HEK293 (cell line): ENCODE measurements around the gene PDE1C.

Experiments
- CTCF ChIA-PET: fragments of 350-600 bp; formaldehyde crosslinking; extraction: SDS; loops from one replicate; lab custom pipeline; 2021; ENCODE audit warnings: antibody characterized with exemption; lab: Yijun Ruan, JAX
- POLR2A ChIA-PET: fragments of 300-600 bp; formaldehyde crosslinking; extraction: SDS; loops from one replicate; lab custom pipeline; 2020; ENCODE audit warnings: antibody characterized with exemption, inconsistent platforms; lab: Yijun Ruan, JAX
- H3K27ac ChIP-seq: fragments of 200-500 bp; sonication (Bioruptor generic); 2 replicates; pipeline ENCODE4 v1.5.1; 2014; ENCODE audit warnings: low read depth, low read length, control low read depth, inconsistent platforms; ENCODE audit errors: extremely low read depth
- H3K36me3 ChIP-seq, 2 experiments: fragments of 200-500 bp in 1 of 2; sonication (Bioruptor generic) in 1 of 2; 1 replicate in 1 of 2; 2 replicates in 1 of 2; pipeline ENCODE4 v1.5.1; 2014 to 2017; ENCODE audit warnings: inconsistent platforms in 2 of 2, low read length in 2 of 2; ENCODE audit not compliant: control insufficient read depth in 2 of 2, insufficient read depth in 1 of 2
- H3K4me1 ChIP-seq: fragments of 200-500 bp; sonication (Bioruptor generic); 2 replicates; pipeline ENCODE4 v1.5.1; 2014; ENCODE audit warnings: mild to moderate bottlenecking, low read length, inconsistent platforms; ENCODE audit not compliant: control insufficient read depth, insufficient read depth
- H3K4me3 ChIP-seq: 2 replicates; pipeline ENCODE4 v1.5.1; 2011; ENCODE audit warnings: low read depth, mild to moderate bottlenecking, control low read depth, low read length, moderate library complexity
- H3K9me3 ChIP-seq: fragments of 200-500 bp; sonication (Bioruptor generic); 2 replicates; pipeline ENCODE4 v1.5.1; 2014; ENCODE audit warnings: low read depth, low read length, inconsistent platforms; ENCODE audit not compliant: control insufficient read depth, insufficient read depth
- BCL11A ChIP-seq: fragments of 450-650 bp; formaldehyde crosslinking; IDR thresholded peaks from 2 replicates; pipeline ENCODE4 v1.5.1; 2016; ENCODE audit warnings: low read depth, missing biosample characterization, missing genetic modification characterization
- EGR2 ChIP-seq: fragments of 450-650 bp; formaldehyde crosslinking; IDR thresholded peaks from 2 replicates; pipeline ENCODE4 v1.5.1; 2016; ENCODE audit warnings: low read depth, missing biosample characterization, missing genetic modification characterization
- PBX3 ChIP-seq: sonication (generic); formaldehyde crosslinking; IDR thresholded peaks from 2 replicates; pipeline ENCODE4 v1.8.1; 2022; ENCODE audit warnings: mild to moderate bottlenecking, moderate library complexity, missing genetic modification reagents
- ZBTB1 ChIP-seq: fragments of 450-650 bp; formaldehyde crosslinking; IDR thresholded peaks from 2 replicates; pipeline ENCODE4 v1.5.1; 2016; ENCODE audit warnings: missing biosample characterization, missing genetic modification characterization
- ZBTB10 ChIP-seq: fragments of 450-650 bp; formaldehyde crosslinking; IDR thresholded peaks from 2 replicates; pipeline ENCODE4 v1.5.1; 2016; ENCODE audit warnings: missing biosample characterization, missing genetic modification characterization
- ZBTB11 ChIP-seq: fragments of 450-650 bp; formaldehyde crosslinking; conservative IDR thresholded peaks from 2 replicates; pipeline ENCODE4 v1.5.1; 2016; ENCODE audit warnings: low read depth, missing biosample characterization, missing genetic modification characterization
- ZNF155 ChIP-seq: fragments of 450-650 bp; formaldehyde crosslinking; IDR thresholded peaks from 2 replicates; pipeline ENCODE4 v1.5.1; 2016; ENCODE audit warnings: missing biosample characterization, missing genetic modification characterization
- ZNF266 ChIP-seq: fragments of 450-650 bp; formaldehyde crosslinking; IDR thresholded peaks from 2 replicates; pipeline ENCODE4 v1.5.1; 2016; ENCODE audit warnings: missing biosample characterization, missing genetic modification characterization, low read depth
- ZNF561 ChIP-seq: fragments of 450-650 bp; IDR thresholded peaks from 2 replicates; pipeline ENCODE4 v1.5.1; 2018; ENCODE audit warnings: missing biosample characterization, missing genetic modification characterization, borderline replicate concordance
- ZNF571 ChIP-seq: fragments of 450-650 bp; formaldehyde crosslinking; IDR thresholded peaks from 2 replicates; pipeline ENCODE4 v1.5.0; 2017; ENCODE audit warnings: missing biosample characterization, missing genetic modification characterization
- ZNF664 ChIP-seq: fragments of 450-650 bp; formaldehyde crosslinking; IDR thresholded peaks from 2 replicates; pipeline ENCODE4 v1.5.1; 2016; ENCODE audit warnings: missing biosample characterization, missing genetic modification characterization
- ZNF677 ChIP-seq: fragments of 450-650 bp; IDR thresholded peaks from 2 replicates; pipeline ENCODE4 v1.5.0; 2018; ENCODE audit warnings: missing biosample characterization, mild to moderate bottlenecking, missing genetic modification characterization, moderate library complexity
- ZNF792 ChIP-seq: fragments of 450-650 bp; formaldehyde crosslinking; IDR thresholded peaks from 2 replicates; pipeline ENCODE4 v1.5.1; 2016; ENCODE audit warnings: missing biosample characterization, missing genetic modification characterization
- ZSCAN5A ChIP-seq: fragments of 450-650 bp; formaldehyde crosslinking; IDR thresholded peaks from 2 replicates; pipeline ENCODE4 v1.5.1; 2016; ENCODE audit warnings: missing biosample characterization, missing genetic modification characterization

PDE1C gene

GRCh38 chr7:31981874-31982390 lies 88.3 kb downstream of the PDE1C start:
- Histone ChIP-seq H3K27ac (no peak overlapping the region), H3K4me1 (no peaks in the 10 kb centered on the region), H3K9me3 (no peaks in the 10 kb centered on the region), H3K4me3 (no peak overlapping the region), H3K36me3 (no peaks in the 10 kb centered on the region)
- ChIA-PET POLR2A (no interaction called here), CTCF (no interaction called here)
- TF ChIP-seq ZNF561 (tag by site-specific recombination) = no peak
- TF ChIP-seq ZBTB1 (tag by site-specific recombination) = no peak
- TF ChIP-seq ZNF266 (tag by site-specific recombination) = no peak
- no peak for TF ChIP-seq ZNF664 (tag by site-specific recombination)
- no peak for TF ChIP-seq PBX3 (CRISPR knock-in tag)
- TF ChIP-seq ZBTB10 (tag by site-specific recombination) = no peak
- no peak for TF ChIP-seq ZNF677 (tag by site-specific recombination)
- TF ChIP-seq ZNF571 (tag by site-specific recombination) = no peak
- TF ChIP-seq ZNF155 = no peak
- no peak for TF ChIP-seq BCL11A (tag by site-specific recombination)
- no peak for TF ChIP-seq ZNF792 (tag by site-specific recombination)
- TF ChIP-seq ZBTB11 = no peak

- H3K4me1 ChIP-seq = no peaks in the 10 kb centered on the region
- POLR2A ChIA-PET = no interaction called here
- H3K27ac ChIP-seq = no peak overlapping the region
- no peaks in the 10 kb centered on the region for H3K36me3 ChIP-seq
- CTCF ChIA-PET = no interaction called here
- TF ChIP-seq ZSCAN5A (tag by site-specific recombination) = no peak
- TF ChIP-seq EGR2 = no peak
- H3K4me3 ChIP-seq = no peak overlapping the region
- H3K9me3 ChIP-seq = no peaks in the 10 kb centered on the region
Measured at GRCh38 chr7:31979690-31980330, 90.4 kb downstream of the PDE1C start.
